GM19328 (cell line): ENCODE data around the gene OR6C2.
A peak's percentile ranks its signal among the peaks of the same experiment; 100 is the strongest.
"Not testable (repeated sequence)": the region's sequence is repeated elsewhere in the genome, so short reads cannot be mapped to it uniquely, and the experiment has no call there.

ENCODE experiments used
- ATAC-seq: cut with Tn5 transposase; IDR thresholded peaks from one replicate; pipeline ENCODE4 v1.9.1; 2021; ENCODE audit warnings: mild to moderate bottlenecking, moderate library complexity; ENCODE audit not compliant: unreplicated experiment

The OR6C2 gene

GRCh38 chr12:55443776-55444175 lies at the start of gene OR6C2:
TSS of gene OR6C2 (plus strand) at chr12:55444076. CDS start at chr12:55452214, 8,138 bp downstream.
- ATAC-seq = no peak

GRCh38 chr12:55396326-55396725 lies 47.5 kb upstream of the OR6C2 start:
- ATAC-seq = no peak

GRCh38 chr12:55400229-55400628 lies 43.6 kb upstream of the OR6C2 start, which contains the start of gene OR6C65:
TSS of gene OR6C65 (plus strand) at chr12:55400529. CDS start at chr12:55400529, 0 bp downstream.
- ATAC-seq = no peak

DNA sequence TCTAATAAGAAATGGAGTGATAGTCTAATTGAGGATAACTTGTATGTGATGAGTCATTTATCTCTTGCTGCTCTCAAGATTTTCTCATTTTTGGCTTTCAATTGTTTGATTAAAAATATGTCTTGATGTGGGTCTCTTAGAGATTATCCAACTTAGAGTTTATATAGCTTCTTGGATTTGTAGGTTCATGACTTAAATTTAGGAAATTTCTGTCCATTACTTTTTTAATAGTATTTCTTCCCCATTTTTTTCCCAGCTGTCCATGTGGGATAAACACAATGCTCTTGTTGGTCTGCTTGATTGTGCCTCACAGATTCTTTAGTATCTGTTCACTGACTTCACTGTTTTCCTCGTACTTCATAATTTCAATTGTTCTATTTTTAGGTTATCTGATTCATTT lies 36.0 kb upstream of the OR6C2 start:
- no peak for ATAC-seq

DNA sequence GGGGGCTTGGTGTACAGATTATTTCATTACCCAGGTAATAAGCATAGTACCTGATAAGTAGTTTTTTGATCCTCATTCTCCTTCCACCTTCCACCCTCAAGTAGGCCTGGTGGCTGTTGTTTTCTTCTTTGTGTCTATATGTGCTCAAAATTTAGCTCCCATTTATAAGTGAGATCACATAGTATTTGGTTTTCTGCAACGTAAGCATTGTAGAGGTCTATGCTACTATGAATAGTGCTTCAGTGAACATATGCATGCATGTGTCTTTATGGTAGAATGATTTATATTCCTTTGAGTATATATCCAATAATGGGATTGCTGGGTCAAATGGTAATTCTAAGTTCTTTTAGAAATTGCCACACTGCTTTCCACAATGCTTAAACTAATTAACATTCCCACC lies 34.7 kb upstream of the OR6C2 start:
- ATAC-seq = not testable (repeated sequence)

DNA sequence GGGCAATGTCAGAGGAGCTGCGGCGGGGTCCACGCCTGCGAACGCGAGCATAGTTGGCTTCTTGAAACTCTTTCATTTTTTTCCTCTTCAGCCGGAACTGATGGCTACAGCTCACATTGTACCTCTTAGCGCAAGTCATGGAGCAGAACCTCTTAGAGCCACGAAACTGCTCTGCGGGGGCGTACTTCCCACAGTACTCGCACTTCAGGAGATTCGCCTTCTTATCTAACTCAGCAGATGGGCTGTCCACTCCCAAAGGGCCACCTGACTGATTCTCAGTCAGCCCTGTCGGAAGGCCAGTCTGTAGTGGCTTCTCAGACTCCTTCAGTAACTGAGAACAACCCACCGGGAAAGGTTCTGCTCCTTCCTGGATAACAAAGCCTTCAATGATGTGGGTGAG lies 31.7 kb upstream of the OR6C2 start:
- ATAC-seq = not testable (repeated sequence)

DNA sequence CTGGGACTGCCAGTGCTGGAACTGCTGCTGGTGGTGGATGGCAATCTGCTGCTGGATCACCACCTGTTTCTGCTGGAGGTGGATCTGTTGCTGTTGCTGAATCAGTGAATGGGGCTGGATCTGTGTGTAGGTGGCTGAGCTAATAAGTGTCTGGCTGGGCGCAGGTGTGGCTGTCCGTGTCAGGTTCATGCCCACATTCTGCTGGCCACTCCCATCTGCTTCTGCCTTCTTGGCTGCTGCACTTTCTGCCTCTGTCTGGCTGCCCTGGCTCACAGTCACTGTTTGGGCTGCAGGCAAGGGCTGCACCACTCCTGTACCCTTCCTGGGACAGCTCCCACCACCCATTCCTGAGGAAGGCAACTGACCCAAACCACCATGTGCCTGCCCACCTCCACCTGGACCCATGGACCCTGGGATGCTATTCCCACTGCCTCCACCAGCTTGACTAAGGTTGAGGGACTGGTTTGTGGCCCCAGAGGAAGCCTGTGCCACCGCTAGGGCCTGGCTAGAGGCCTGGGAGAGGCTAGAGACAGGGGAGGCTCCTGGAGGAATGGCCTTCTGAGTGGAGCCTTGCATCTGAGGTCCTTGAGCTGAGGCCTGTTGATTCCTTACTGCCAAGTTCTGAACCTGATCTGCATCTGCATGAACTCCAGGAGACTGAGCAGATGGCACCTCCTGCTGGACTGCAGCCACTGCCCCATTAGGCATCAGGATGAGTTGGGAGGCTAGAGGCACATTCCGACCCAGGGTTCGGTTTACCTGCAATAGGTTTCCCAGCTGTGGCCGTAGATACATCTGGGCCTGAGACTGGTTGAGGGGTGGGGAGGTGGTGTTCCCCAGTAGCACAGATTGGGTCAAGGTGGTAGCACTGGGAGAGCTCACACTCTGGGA lies 30.1 kb upstream of the OR6C2 start:
- not testable (repeated sequence) for ATAC-seq

DNA sequence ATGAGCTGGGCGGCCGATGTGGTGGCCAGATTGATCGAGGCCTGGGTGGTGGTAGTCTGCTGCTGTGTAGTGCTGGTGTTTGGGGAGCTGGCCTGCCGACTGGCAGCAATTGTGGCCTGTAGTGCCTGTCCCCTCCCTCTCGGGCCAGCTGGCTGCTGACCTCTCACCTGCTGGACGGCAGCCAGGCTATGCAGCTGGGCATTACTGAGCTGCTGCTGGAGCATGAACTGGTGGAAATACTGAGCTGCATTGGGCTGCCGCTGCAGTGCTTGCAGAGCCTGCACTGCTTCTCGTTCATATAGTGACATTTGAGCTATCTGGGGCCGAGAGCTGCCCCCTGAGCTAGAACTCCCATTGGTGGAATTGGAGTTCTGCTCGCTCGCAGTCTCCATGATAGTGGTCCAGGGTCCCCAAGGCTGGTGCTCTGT lies 29.5 kb upstream of the OR6C2 start:
- ATAC-seq = not testable (repeated sequence)

- not testable (repeated sequence) for ATAC-seq
Observed at GRCh38 chr12:55414889-55415288, 29.0 kb upstream of the OR6C2 start.

GRCh38 chr12:55416961-55417360 lies 26.9 kb upstream of the OR6C2 start:
- no peak for ATAC-seq

GRCh38 chr12:55420307-55420962 lies 23.4 kb upstream of the OR6C2 start:
- ATAC-seq = no peak

- ATAC-seq = no peak
Observed at GRCh38 chr12:55425954-55426353, 17.9 kb upstream of the OR6C2 start, which contains the start of gene OR6C76. TSS of gene OR6C76 (plus strand) at chr12:55426254. CDS start at chr12:55426254, 0 bp downstream.

- no peak for ATAC-seq
Observed at GRCh38 chr12:55428331-55429243, 15.3 kb upstream of the OR6C2 start.

- not testable (repeated sequence) for ATAC-seq
Observed at GRCh38 chr12:55441233-55441632, 2.6 kb upstream of the OR6C2 start.

DNA sequence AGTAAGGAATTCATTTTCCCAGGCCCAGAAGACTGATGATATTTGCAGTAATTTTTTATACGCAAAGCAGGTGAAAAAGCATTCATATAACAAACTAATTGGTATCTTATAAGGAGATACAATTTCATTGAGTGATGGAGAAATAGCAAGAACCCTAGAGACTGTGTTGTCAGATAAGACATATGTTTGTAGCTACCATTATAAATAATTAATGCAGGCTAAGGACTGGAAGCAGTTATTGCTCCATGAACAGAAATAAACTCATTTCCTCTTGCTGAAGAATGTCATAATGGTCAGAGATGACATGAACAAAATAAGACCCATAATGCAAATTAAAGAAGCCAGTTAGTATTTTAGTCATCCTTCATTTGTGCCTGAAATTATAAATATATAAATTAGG lies 1.5 kb downstream of the OR6C2 start:
- no peak for ATAC-seq

- no peak for ATAC-seq
Observed at GRCh38 chr12:55446326-55446725, 2.5 kb downstream of the OR6C2 start.

- ATAC-seq = no peak
Observed at GRCh38 chr12:55448825-55449224, 4.9 kb downstream of the OR6C2 start.

DNA sequence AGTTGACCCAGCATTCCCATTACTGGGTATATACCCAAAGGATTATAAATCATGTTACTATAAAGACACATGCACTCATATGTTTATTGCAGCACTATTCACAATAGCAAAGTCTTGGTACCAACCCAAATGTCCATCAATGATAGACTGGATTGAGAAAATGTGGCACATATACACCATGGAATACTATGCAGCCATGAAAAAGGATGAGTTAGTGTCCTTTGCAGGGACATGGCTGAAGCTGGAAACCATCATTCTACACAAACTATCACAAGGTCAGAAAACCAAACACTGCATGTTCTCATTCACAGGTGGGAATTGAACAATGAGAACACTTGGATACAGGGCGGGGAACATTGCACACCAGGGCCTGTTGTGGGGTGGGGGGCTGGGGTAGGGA lies 21.1 kb downstream of the OR6C2 start:
- not testable (repeated sequence) for ATAC-seq

DNA sequence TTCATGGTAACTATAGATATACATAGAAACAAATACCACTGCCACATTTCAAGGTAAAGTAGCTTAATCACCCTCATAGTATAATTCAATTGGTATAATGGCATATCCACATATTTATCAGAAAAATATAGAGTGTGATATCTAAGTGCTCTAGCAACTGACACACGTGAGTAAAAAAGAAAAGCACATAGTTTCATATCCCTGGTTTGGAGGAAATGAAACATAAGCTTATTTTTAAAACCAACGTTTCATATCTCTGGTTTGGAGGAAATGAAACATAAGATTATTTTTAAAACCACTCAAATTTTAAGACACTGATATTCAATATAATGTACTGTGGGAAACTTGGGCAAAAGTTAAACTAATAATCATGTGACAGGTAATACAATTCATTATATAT lies 24.0 kb downstream of the OR6C2 start:
- ATAC-seq = peak; percentile 67

- ATAC-seq = no peak
Observed at GRCh38 chr12:55469291-55469690, 25.4 kb downstream of the OR6C2 start.
